ENCODE results near the gene LZTR1.

DNA sequence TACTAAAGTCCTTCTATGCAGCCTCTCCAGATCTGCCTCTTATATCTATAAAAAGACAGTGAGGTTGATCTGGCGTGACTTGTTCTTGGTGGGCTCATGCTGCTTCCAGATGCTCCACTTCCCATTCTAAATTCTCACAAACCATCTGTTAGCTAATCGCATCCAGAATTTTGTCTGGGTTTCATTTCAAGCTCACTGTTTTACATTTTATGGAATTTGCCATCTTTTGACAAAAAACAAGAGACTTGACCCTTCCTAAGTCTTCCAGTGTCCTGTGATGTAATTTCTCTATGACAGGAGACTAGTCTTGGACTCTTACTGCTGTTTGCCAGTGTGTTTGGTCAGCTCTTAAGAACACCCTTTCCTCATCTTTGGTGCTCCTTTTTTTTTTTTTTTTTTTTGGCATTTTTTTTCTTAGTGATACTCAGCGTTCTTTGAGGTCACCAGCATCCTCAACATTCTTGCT, 41.9 kb upstream of the LZTR1 start:
- no peak for TF ChIP-seq EZH2 (IDR thresholded peaks at IDR 0.05; ENCODE audit: borderline replicate concordance, low read depth, low read length, poor library complexity, severe bottlenecking)
- no peak for TF ChIP-seq CTCF (conservative IDR thresholded peaks at IDR 0.05; ENCODE audit: low read depth, low read length)

Data from A673 (cell line).